ENCODE measurements around the gene GNLY.

GRCh38 chr2:85713836-85714235, 19.7 kb downstream of the GNLY start:
- no peak for TF ChIP-seq POLR2A (IDR thresholded peaks at IDR 0.05)
- TF ChIP-seq CTCF (IDR thresholded peaks at IDR 0.05 in 8 of 11, conservative IDR thresholded peaks at IDR 0.05 in 3 of 11), result no peak

Data from spleen (tissue), 7 donors.